Activated effector memory CD4-positive, alpha-beta T cell treated with anti-CD3 and anti-CD28 coated beads, Interleukin-2, amount 50 U/mL, for 16 hours (primary cell): ENCODE measurements around the gene FXYD5.

Experiments used
- DNase-seq: peaks from one replicate; pipeline ENCODE4 v3.0.0-alpha.2; 2020

Gene FXYD5

DNA sequence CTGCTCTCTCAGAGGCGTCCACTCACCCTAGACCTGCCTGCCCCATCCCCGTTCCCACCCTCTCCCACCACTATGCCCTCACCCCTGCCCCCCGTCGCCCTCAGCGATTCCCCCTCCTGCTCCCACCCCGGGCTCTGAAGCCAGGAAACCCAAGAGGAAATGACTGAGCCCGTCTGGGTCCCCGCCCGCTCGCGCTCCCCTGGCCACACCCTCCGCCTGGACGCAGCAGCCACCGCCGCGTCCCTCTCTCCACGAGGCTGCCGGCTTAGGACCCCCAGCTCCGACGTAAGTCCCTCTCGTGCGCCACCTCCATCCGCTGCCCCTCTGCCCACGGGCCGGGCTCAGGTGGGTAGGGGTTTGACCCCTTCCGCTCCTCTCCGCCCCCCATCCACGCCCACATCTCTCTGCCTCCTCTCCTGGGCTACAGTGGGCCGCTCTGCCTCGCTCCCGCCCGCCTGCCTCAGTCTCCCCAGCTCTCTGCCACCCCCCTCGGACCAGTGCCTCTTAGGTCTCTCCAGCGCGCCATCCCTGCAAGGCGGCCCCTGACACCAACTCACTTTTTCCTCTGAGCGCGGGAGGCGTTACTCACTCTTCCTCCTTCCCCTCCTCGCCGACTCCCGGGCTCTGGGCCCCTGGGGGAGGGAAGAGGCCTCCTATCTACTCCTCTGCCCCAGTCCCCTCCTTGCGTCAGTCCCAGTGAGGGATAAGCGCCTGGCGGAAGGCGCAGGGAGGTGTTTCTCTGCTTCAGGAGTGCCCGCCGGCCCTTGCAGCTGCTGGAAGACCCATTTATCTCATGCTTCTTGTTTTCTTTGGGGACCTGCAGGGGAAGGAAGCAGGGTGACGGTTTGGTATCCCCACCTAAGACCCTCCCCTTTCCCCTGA is at the start of gene FXYD5:
Gene FXYD5, plus strand, starts transcription at position 211 of the 882 bp plus-strand sequence. CDS start 816 bp downstream, outside the sequence.
- DNase-seq: peak; percentile 93

DNA sequence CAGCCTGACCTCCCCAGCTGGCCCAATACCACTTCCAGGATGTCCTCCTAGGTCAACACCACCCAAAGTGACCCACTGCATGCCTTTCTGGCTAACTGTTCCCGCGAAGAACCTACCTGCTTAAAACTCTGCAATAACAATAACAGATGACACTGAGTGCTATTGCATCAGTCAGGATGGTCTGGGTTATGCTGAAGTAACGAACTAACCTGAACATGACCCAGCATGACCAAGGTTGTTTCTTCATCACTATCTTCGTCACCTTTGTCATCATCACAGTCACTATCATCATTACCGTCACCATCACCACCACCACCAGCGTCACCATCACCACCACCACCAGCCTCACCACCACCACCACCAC is 49.5 kb upstream of the FXYD5 start:
- no peak for DNase-seq

GRCh38 chr19:35105411-35106290 is 48.9 kb upstream of the FXYD5 start:
- no peak for DNase-seq

DNA sequence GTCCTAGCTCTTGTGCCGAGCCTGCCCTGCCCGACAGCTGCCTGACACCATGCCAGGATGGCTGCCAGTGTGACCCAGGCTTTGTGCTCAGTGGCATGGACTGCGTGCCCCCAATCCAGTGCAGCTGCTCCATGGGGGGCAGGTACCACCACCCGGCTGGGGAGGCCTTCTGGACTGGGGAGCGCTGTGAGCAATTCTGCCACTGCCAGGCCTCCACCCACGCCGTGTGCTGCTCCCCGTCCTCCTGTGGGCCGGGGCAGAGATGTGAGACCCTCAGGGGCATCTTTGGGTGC is 48.3 kb upstream of the FXYD5 start:
- DNase-seq: no peak

- DNase-seq: no peak
These were observed 47.5 kb upstream of the FXYD5 start for GRCh38 chr19:35106898-35107541.

DNA sequence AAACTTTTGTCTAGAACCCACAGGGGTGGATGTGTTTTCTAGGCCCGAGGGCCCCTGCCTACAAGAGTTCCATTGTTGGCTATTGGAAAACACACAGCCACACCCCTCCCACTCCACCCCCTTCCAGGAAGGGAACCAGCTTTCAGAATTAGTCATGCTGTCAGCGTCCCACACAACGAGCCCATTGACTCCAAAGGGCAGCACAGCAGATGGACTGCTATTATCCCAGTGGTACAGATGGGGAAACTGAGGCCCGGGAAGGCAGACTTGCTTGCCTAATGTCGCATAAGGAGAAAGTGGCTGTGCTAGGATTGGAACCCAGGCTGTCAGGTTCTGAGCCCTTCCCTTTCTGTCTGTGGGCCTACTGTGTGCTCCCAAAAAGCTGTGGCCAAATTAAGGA is 47.0 kb upstream of the FXYD5 start:
- DNase-seq: no peak

DNA sequence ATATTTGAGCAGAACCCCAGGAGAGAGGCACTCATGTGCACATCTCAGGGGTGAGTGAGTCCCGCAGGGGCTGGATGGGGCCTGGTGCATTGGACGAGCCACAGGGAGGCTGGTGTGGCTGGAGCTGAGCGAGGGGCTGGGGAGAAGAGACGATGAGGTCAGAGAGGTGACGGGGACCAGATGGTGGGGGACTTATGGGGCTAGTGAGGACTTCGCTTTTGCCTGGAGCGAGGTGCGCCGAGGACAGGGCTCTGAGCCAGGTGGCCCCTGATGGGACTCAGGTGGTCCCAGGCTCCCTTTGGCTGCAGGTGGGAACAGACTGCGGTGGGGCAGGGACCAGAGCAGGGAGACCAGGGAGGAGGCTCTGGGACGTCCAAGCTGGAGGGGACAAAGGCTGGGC is 45.8 kb upstream of the FXYD5 start:
- no peak for DNase-seq

DNA sequence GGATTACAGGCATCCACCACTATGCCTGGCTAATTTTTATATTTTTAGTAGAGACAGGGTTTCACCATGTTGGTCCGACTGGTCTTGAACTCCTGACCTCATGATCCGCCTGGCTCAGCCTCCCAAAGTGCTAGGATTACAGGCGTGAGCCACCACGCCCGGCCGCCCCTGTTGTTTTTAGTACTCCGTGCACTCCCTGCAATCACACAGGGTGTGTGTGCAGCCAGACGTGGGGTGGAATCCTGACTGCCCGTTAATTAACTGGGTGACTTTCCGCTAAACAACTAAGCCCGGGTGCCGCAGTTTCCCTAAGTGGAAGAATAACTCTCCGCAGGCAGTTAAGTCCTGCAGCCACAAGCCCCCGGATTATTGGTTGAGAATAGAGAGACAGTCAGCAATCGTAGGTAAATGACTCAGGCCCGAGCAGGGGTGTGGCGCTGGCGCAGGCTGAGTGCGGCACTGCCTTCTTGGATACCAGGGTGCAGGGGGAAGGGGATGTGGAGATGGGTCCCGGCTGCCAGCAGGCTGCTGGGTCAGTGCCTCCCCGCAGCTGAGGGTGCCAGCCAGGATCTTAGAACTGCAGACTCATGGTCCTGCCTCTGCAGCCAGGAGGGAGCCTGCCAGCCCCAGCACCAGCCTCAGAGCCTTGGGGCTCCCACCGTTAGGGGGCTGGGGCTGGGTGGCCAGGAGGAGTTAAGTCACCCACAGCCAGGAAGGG is 45.0 kb upstream of the FXYD5 start:
- no peak for DNase-seq

- no peak for DNase-seq
These were observed 43.6 kb upstream of the FXYD5 start for GRCh38 chr19:35110974-35111373.

DNA sequence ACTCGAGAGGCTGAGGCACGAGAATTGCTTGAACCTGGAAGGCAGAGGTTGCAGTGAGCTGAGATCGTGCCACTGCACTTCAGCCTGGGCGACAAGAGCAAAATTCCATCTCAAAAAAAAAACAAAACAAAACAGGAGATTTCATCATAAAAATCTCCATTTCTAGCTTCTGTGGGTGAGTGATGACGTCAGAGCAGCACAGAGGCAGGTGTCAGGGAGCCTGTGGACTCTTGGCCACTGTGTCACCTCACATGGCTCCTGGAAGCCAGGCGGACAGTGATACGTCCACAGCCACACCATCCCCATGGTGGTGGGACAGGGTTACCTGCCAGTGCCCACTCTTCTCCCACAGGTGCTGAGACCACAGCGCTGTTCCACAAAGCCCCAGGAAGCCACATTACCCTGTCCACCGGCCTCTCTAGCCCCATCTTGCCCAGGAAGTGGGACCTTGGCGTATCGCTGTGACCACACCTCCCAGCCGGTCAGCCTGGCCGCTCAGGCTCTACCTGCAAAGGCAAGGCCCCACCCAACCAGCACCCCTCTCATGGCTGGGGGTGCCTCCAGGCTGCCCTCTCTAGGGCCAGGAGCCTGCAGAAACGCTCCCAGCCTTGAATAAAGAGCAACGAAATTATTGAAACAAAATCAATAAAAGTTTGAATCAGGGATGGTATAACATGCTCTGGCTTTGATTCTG is 41.4 kb upstream of the FXYD5 start:
- no peak for DNase-seq

DNA sequence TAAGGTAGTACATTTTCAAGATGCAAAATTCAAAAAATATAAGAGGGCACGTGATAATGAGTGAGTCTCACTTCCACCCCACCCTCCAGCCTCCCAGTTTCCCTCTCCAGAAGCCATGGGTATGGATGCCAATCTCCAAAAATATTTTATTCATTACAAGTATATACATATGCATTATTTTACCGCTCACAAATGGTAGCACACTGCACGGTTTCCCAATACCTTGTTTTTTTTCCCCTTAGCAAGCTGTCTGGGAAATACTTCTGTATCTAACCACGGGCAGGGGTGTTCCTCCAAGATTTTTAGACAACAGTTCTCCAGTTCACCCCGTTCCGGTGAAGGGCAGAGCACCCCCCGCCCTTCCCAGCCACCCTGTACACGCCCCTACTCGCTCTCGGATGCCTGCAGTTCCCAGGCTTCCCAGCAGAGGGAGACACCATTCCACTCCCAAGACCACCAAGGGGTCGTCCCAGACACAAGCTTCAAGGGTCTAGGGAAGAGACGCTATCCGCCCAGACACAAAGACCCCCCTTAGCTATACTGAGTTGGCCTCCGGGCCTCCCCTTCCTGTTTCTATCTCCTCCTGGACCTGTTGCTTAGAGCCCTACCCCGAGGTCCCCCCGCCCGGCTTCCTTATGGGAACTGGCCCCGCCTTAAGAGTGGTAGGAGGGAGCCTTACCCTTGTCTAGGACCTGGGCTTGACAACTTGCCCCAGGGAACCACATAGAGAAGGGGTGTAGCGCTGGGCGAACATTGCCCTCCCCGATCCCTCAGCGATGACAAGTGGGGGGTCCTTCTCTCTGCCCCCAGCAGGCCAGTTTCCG is 40.0 kb upstream of the FXYD5 start:
- peak; percentile 88 for DNase-seq

GRCh38 chr19:35115177-35115951 is 39.2 kb upstream of the FXYD5 start, which contains the start of gene FXYD3:
TSS of gene FXYD3 (plus strand) at chr19:35115823. CDS start at chr19:35119377, 3,554 bp downstream.
- DNase-seq: no peak

- no peak for DNase-seq
These were observed 38.3 kb upstream of the FXYD5 start for GRCh38 chr19:35116072-35116801.

DNA sequence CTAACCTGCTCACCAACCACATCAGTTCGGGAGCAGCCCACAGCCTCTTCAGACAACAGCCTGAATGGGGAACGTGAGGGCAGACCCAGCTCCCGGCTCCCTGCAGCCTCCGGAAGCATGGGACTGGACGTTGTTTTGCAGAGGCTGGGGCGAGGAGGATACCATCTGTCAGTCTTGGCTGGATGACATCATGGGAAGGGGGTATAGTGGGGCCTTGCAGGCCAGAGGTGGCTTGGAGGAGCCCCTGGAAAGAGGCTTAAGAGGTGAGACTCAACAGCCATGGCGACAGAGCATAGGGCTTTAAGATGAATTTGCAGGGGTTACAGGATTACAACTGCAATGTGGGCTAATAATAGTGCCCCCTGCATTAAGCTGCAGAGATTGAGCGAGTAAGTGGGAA is 37.4 kb upstream of the FXYD5 start:
- DNase-seq: no peak

DNA sequence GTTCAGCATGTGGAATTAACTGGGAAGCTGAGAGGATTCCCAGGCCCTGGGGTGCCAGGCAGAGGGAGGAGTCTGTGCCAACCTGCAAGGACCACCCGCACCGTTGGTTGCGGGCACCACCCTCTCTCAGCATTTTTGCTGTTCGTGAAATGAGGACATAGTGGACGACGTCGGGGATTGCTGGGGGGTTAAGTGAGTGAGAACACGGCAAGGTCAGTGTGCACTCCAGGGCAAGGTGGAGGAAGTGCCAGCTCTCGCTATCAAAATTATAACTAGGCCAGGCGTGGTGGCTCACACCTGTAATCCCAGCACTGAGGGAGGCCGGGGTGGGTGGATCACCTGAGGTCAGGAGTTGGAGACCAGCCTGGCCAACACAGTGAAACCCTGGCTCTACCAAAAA is 36.7 kb upstream of the FXYD5 start:
- DNase-seq: no peak

GRCh38 chr19:35118268-35119020 is 36.1 kb upstream of the FXYD5 start:
- DNase-seq: no peak

GRCh38 chr19:35119091-35119490 is 35.4 kb upstream of the FXYD5 start:
- DNase-seq: no peak

GRCh38 chr19:35119578-35120155 is 34.9 kb upstream of the FXYD5 start:
- no peak for DNase-seq

- DNase-seq: no peak
These were observed 34.0 kb upstream of the FXYD5 start for GRCh38 chr19:35120492-35120891.
